Panc1 (cell line): ENCODE data around the gene CFAP45. TPM values are rescaled to one million over a fixed set of nuclear protein-coding genes. Genes with fewer than 3 reads are reported as not detected.

Experiments used
- ATAC-seq: fragments of 200-7000 bp; cut with Tn5 transposase; 2 replicates; pipeline ENCODE4 v1.9.1; 2020; ENCODE audit warnings: mild to moderate bottlenecking, moderate library complexity
- BruUV-seq: library from RNA; stranded (reverse); fragments of 400-500 nt; replicated peaks from 2 replicates; lab custom pipeline; 2021; lab: Mats Ljungman, UMichigan
- CTCF ChIA-PET: fragments of 300-600 bp; sonication (Branson Sonifier 250); formaldehyde crosslinking; loops from one replicate; lab custom pipeline; 2022; ENCODE audit warnings: antibody characterized with exemption; lab: Charles Lee
- POLR2A ChIA-PET: fragments of 300-600 bp; sonication (Branson Sonifier 250); formaldehyde crosslinking; loops from one replicate; lab custom pipeline; 2022; ENCODE audit warnings: antibody characterized with exemption; lab: Charles Lee
- DNase-seq: peaks from one replicate; pipeline ENCODE4 v3.0.0-alpha.2; 2010; ENCODE audit warnings: low read depth, low spot score
- H3K27ac ChIP-seq: 2 replicates; pipeline ENCODE4 v1.5.1; 2011; ENCODE audit warnings: mild to moderate bottlenecking, low read length, inconsistent platforms
- H3K27me3 ChIP-seq: fragments of 200-500 bp; sonication (Bioruptor generic); 2 replicates; pipeline ENCODE4 v1.6.0; 2014; ENCODE audit warnings: low read length, inconsistent platforms; ENCODE audit not compliant: control insufficient read depth, insufficient read depth
- H3K36me3 ChIP-seq: fragments of 200-500 bp; sonication (Bioruptor generic); 2 replicates; pipeline ENCODE4 v1.5.1; 2014; ENCODE audit warnings: inconsistent platforms, mild to moderate bottlenecking, low read length, moderate library complexity; ENCODE audit not compliant: control insufficient read depth, insufficient read depth
- H3K4me1 ChIP-seq: 2 replicates; pipeline ENCODE4 v1.5.1; 2011; ENCODE audit warnings: inconsistent platforms, mild to moderate bottlenecking, low read length, moderate library complexity; ENCODE audit not compliant: control insufficient read depth, insufficient read depth
- H3K4me3 ChIP-seq, 2 experiments: 2 replicates each; pipeline ENCODE4 v1.5.1; 2011 to 2012; ENCODE audit warnings: low read depth in 2 of 2, low read length in 2 of 2, mild to moderate bottlenecking in 2 of 2, inconsistent platforms in 1 of 2, moderate library complexity in 1 of 2
- H3K9me3 ChIP-seq: fragments of 200-500 bp; sonication (Bioruptor generic); 2 replicates; pipeline ENCODE4 v1.5.1; 2014; ENCODE audit warnings: low read depth, mild to moderate bottlenecking, inconsistent platforms, low read length, moderate library complexity; ENCODE audit not compliant: control insufficient read depth, insufficient read depth
- CTCF ChIP-seq: fragments of 450-650 bp; IDR thresholded peaks from 2 replicates; pipeline ENCODE4 v1.5.1; 2017; ENCODE audit warnings: mild to moderate bottlenecking
- POLR2AphosphoS5 ChIP-seq: IDR thresholded peaks from 2 replicates; pipeline ENCODE4 v1.6.1; 2012; ENCODE audit warnings: mild to moderate bottlenecking, low read depth, low read length, moderate library complexity
- REST ChIP-seq, 2 experiments: IDR thresholded peaks; 2 replicates each; pipeline ENCODE4 v1.6.1; 2011 to 2012; ENCODE audit warnings: low read depth in 2 of 2, control low read depth in 1 of 2, low read length in 1 of 2, mild to moderate bottlenecking in 1 of 2, moderate library complexity in 1 of 2; ENCODE audit not compliant: insufficient read depth in 1 of 2
- SIN3A ChIP-seq: IDR thresholded peaks from 2 replicates; pipeline ENCODE4 v1.6.1; 2012; ENCODE audit warnings: low read depth, mild to moderate bottlenecking, low read length, moderate library complexity, borderline replicate concordance; ENCODE audit not compliant: insufficient read depth
- TCF7L2 ChIP-seq: IDR thresholded peaks from 2 replicates; pipeline ENCODE4 v1.6.1; 2011; ENCODE audit warnings: mild to moderate bottlenecking, low read depth, low read length, inconsistent platforms
- in situ Hi-C: cut with HindIII; loops from 2 replicates; pipeline ENCODE4 v1.10.0; 2016; ENCODE audit warnings: low sequenced_read_pairs, low pct_unique_long_range_greater_than_20kb
- intact Hi-C: fragments of 100-400 bp; cut with micrococcal nuclease; formaldehyde crosslinking; loops from one replicate; pipeline ENCODE4 v1.10.0; 2022; ENCODE audit not compliant: unreplicated experiment
- total RNA-seq: library from RNA; stranded (reverse); gene quantifications from one replicate; pipeline ENCODE4 v1.2.1, GENCODE V29; 2021; ENCODE audit not compliant: unreplicated experiment

Gene CFAP45
- total RNA-seq, 1 experiment from 2014 or later: 1.6 TPM

- no peak for DNase-seq
- Histone ChIP-seq H3K4me3 (no peak overlapping the region), H3K27ac (no peak overlapping the region), H3K9me3 (no peaks in the 10 kb centered on the region), H3K27me3 (no peaks in the 10 kb centered on the region), H3K4me1 (no peaks in the 10 kb centered on the region), H3K36me3 (no peaks in the 10 kb centered on the region)
- in situ Hi-C loops: no loop called here
- intact Hi-C loops: no loop called here
- no peak for ATAC-seq
- ChIA-PET POLR2A (no interaction called here), CTCF (no interaction called here)
- BruUV-seq: no TSS peak
- TF ChIP-seq TCF7L2 (no peak), POLR2AphosphoS5 (no peak), SIN3A (no peak), CTCF (no peak; the same call in 1 of the 2 replicates), REST (IDR thresholded peaks at IDR 0.05; ENCODE audit: insufficient read depth in 1 of 2, low read depth in 2 of 2, low read length in 1 of 2) (no peak)
Measured at GRCh38 chr1:159835862-159836525, 64.0 kb downstream of the CFAP45 start.

GRCh38 chr1:159835356-159835755 lies 64.6 kb downstream of the CFAP45 start:
- Histone ChIP-seq H3K27ac (no peak overlapping the region), H3K36me3 (no peaks in the 10 kb centered on the region), H3K4me3 (no peak overlapping the region), H3K9me3 (no peaks in the 10 kb centered on the region), H3K27me3 (no peaks in the 10 kb centered on the region), H3K4me1 (no peaks in the 10 kb centered on the region)
- intact Hi-C loops (no loop called here), in situ Hi-C loops (no loop called here)
- ChIA-PET POLR2A (no interaction called here), CTCF (no interaction called here)
- no TSS peak for BruUV-seq
- TF ChIP-seq REST (IDR thresholded peaks at IDR 0.05; ENCODE audit: insufficient read depth in 1 of 2, low read depth in 2 of 2, low read length in 1 of 2): no peak
- no peak for TF ChIP-seq POLR2AphosphoS5
- TF ChIP-seq SIN3A: no peak
- no peak for TF ChIP-seq TCF7L2
- TF ChIP-seq CTCF: no peak
- ATAC-seq (no peak), DNase-seq (no peak)
